GM23338 (cell line): ENCODE results near the gene RAD51D. TPM values are rescaled to one million over a fixed set of nuclear protein-coding genes. Genes with fewer than 3 reads are reported as not detected.

Experiments used
- ATAC-seq: fragments of 200-7000 bp; cut with Tn5 transposase; 3 replicates; pipeline ENCODE4 v1.9.1; 2020
- DNase-seq: peaks from one replicate; pipeline ENCODE4 v3.0.0-alpha.2; 2015; ENCODE audit warnings: low spot score
- H2AFZ ChIP-seq: fragments of 200-600 bp; sonication (generic); 2 replicates; pipeline ENCODE4 v1.8.0; 2016; ENCODE audit warnings: antibody characterized with exemption, mild to moderate bottlenecking, moderate library complexity
- H3F3A ChIP-seq: fragments of 200-600 bp; sonication (generic); replicated peaks from 2 replicates; pipeline ENCODE4 v1.8.0; 2017; ENCODE audit warnings: antibody characterized with exemption, mixed run types, low read depth
- H3K27ac ChIP-seq: fragments of 200-600 bp; sonication (generic); 2 replicates; pipeline ENCODE4 v1.6.1; 2016; ENCODE audit warnings: low read depth
- H3K27me3 ChIP-seq: fragments of 200-600 bp; sonication (generic); 2 replicates; pipeline ENCODE4 v1.8.0; 2016; ENCODE audit warnings: mild to moderate bottlenecking, mixed run types, moderate library complexity; ENCODE audit not compliant: insufficient read depth
- H3K36me3 ChIP-seq: fragments of 200-600 bp; sonication (generic); 2 replicates; pipeline ENCODE4 v1.8.0; 2016; ENCODE audit warnings: mild to moderate bottlenecking; ENCODE audit not compliant: insufficient read depth
- H3K4me1 ChIP-seq: fragments of 200-600 bp; sonication (generic); 2 replicates; pipeline ENCODE4 v1.8.0; 2016; ENCODE audit warnings: mild to moderate bottlenecking, moderate library complexity; ENCODE audit not compliant: insufficient read depth
- H3K4me2 ChIP-seq: fragments of 200-600 bp; sonication (generic); 2 replicates; pipeline ENCODE4 v1.7.1; 2017; ENCODE audit warnings: mixed run types
- H3K4me3 ChIP-seq: fragments of 200-600 bp; sonication (generic); 2 replicates; pipeline ENCODE4 v1.6.1; 2016; ENCODE audit warnings: mixed run types
- H3K79me2 ChIP-seq: fragments of 200-600 bp; sonication (generic); replicated peaks from 2 replicates; pipeline ENCODE4 v1.8.0; 2017; ENCODE audit warnings: mild to moderate bottlenecking; ENCODE audit not compliant: insufficient read depth
- H3K9me2 ChIP-seq: fragments of 200-600 bp; sonication (generic); 2 replicates; pipeline ENCODE4 v1.8.0; 2017; ENCODE audit not compliant: insufficient read depth
- H4K20me1 ChIP-seq: fragments of 200-600 bp; sonication (generic); replicated peaks from 2 replicates; pipeline ENCODE4 v1.8.0; 2017; ENCODE audit warnings: mild to moderate bottlenecking; ENCODE audit not compliant: insufficient read depth
- H3K27ac Mint-ChIP-seq: 2 replicates; pipeline ENCODE4 v1.8.0; 2020; ENCODE audit warnings: inconsistent platforms, mild to moderate bottlenecking, moderate library complexity, mixed read lengths
- H3K27me3 Mint-ChIP-seq: 3 replicates; pipeline ENCODE4 v1.8.0; 2022; ENCODE audit warnings: low read depth, mild to moderate bottlenecking, moderate library complexity, mixed read lengths, inconsistent platforms; ENCODE audit not compliant: insufficient read depth, poor library complexity
- H3K36me3 Mint-ChIP-seq: 3 replicates; pipeline ENCODE4 v1.8.0; 2021; ENCODE audit warnings: low read depth, mild to moderate bottlenecking, inconsistent platforms, moderate library complexity, mixed read lengths
- H3K4me1 Mint-ChIP-seq: 3 replicates; pipeline ENCODE4 v1.8.0; 2020; ENCODE audit warnings: mild to moderate bottlenecking, inconsistent platforms, mixed read lengths
- H3K4me3 Mint-ChIP-seq: 3 replicates; pipeline ENCODE4 v1.8.0; 2021; ENCODE audit warnings: moderate library complexity, mild to moderate bottlenecking, inconsistent platforms, mixed read lengths
- H3K9me3 Mint-ChIP-seq: 3 replicates; pipeline ENCODE4 v1.8.0; 2020; ENCODE audit warnings: moderate library complexity, mild to moderate bottlenecking, inconsistent platforms, mixed read lengths
- EZH2phosphoT487 ChIP-seq: fragments of 200-600 bp; sonication (generic); IDR thresholded peaks from one replicate; pipeline ENCODE4 v1.8.1; 2018; ENCODE audit warnings: antibody characterized with exemption; ENCODE audit not compliant: unreplicated experiment
- JUNB ChIP-seq: IDR thresholded peaks from one replicate; pipeline ENCODE4 v1.6.1; 2016; ENCODE audit warnings: antibody characterized with exemption; ENCODE audit not compliant: unreplicated experiment
- NANOG ChIP-seq: IDR thresholded peaks from 2 replicates; pipeline ENCODE4 v1.6.1; 2016; ENCODE audit warnings: antibody characterized with exemption, borderline replicate concordance
- POLR2AphosphoS5 ChIP-seq: IDR thresholded peaks from 2 replicates; pipeline ENCODE4 v1.6.1; 2016; ENCODE audit warnings: antibody characterized with exemption, low read depth
- ZNF331 ChIP-seq: fragments of 250-450 bp; sonication (Bioruptor Pico); IDR thresholded peaks from 2 replicates; pipeline ENCODE4 v1.5.0; 2020; ENCODE audit warnings: low read depth, mild to moderate bottlenecking, moderate library complexity
- polyA plus RNA-seq: library from polyadenylated mRNA; unstranded; fragments of >200 nt; fragmentation: Nextera tagmentation; extraction: Ambion mirVana; gene quantifications from 2 replicates; pipeline ENCODE4 v1.2.1, GENCODE V29; 2016
- total RNA-seq: library from RNA; depleted of rRNA; stranded (reverse); fragments of >200 nt; shearing (Covaris generic); gene quantifications from 2 replicates; pipeline ENCODE4 v1.2.3, GENCODE V29; 2014
- TF ChIP-seq, protein P1 (sequence below): IDR thresholded peaks from one replicate; pipeline ENCODE4 v1.6.1; 2018; ENCODE audit warnings: antibody characterized with exemption; ENCODE audit not compliant: unreplicated experiment
- TF ChIP-seq, protein P2 (sequence below), 2 experiments: fragments of 200-600 bp in 1 of 2; sonication (generic) in 1 of 2; conservative IDR thresholded peaks; 2 replicates each; pipeline versions ENCODE4 v1.5.1 to v1.6.1; 2016 to 2017; ENCODE audit warnings: antibody characterized with exemption in 2 of 2, low read depth in 2 of 2, mild to moderate bottlenecking in 2 of 2, moderate library complexity in 1 of 2
- TF ChIP-seq, protein P3 (sequence below): IDR thresholded peaks from 2 replicates; pipeline ENCODE4 v1.6.1; 2016; ENCODE audit warnings: antibody characterized with exemption

RAD51D gene
- total and polyA plus RNA-seq, 2 experiments from 2014 or later = 5.9 to 11.0 TPM

DNA sequence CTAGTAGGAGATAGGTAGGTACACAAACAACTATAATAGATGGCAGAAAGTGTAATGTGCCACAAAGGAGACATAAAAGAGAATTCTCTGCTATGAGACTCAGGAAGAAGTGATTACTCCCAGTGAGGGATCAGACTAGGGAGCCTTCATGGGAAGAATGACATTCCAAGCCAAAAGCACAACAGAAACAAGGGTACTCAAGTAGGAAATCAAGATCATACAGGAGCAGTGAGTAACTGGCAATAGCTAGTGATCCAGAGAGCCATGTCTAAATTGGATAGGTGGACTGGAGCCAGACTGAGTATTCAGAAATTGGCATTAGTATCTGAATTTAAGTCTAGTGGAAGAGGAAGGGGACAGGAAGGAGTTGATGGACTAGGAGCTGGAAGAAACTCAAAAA lies 66.9 kb downstream of the RAD51D start (continued):
- TF ChIP-seq, protein P1, sequence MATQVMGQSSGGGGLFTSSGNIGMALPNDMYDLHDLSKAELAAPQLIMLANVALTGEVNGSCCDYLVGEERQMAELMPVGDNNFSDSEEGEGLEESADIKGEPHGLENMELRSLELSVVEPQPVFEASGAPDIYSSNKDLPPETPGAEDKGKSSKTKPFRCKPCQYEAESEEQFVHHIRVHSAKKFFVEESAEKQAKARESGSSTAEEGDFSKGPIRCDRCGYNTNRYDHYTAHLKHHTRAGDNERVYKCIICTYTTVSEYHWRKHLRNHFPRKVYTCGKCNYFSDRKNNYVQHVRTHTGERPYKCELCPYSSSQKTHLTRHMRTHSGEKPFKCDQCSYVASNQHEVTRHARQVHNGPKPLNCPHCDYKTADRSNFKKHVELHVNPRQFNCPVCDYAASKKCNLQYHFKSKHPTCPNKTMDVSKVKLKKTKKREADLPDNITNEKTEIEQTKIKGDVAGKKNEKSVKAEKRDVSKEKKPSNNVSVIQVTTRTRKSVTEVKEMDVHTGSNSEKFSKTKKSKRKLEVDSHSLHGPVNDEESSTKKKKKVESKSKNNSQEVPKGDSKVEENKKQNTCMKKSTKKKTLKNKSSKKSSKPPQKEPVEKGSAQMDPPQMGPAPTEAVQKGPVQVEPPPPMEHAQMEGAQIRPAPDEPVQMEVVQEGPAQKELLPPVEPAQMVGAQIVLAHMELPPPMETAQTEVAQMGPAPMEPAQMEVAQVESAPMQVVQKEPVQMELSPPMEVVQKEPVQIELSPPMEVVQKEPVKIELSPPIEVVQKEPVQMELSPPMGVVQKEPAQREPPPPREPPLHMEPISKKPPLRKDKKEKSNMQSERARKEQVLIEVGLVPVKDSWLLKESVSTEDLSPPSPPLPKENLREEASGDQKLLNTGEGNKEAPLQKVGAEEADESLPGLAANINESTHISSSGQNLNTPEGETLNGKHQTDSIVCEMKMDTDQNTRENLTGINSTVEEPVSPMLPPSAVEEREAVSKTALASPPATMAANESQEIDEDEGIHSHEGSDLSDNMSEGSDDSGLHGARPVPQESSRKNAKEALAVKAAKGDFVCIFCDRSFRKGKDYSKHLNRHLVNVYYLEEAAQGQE = no peak
- TF ChIP-seq EZH2phosphoT487 (no peak), JUNB (no peak), ZNF331 (CRISPR knock-in tag) (no peak)
- TF ChIP-seq, protein P2, sequence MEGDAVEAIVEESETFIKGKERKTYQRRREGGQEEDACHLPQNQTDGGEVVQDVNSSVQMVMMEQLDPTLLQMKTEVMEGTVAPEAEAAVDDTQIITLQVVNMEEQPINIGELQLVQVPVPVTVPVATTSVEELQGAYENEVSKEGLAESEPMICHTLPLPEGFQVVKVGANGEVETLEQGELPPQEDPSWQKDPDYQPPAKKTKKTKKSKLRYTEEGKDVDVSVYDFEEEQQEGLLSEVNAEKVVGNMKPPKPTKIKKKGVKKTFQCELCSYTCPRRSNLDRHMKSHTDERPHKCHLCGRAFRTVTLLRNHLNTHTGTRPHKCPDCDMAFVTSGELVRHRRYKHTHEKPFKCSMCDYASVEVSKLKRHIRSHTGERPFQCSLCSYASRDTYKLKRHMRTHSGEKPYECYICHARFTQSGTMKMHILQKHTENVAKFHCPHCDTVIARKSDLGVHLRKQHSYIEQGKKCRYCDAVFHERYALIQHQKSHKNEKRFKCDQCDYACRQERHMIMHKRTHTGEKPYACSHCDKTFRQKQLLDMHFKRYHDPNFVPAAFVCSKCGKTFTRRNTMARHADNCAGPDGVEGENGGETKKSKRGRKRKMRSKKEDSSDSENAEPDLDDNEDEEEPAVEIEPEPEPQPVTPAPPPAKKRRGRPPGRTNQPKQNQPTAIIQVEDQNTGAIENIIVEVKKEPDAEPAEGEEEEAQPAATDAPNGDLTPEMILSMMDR (conservative IDR thresholded peaks at IDR 0.05; ENCODE audit: low read depth in 2 of 2) = no peak

DNA sequence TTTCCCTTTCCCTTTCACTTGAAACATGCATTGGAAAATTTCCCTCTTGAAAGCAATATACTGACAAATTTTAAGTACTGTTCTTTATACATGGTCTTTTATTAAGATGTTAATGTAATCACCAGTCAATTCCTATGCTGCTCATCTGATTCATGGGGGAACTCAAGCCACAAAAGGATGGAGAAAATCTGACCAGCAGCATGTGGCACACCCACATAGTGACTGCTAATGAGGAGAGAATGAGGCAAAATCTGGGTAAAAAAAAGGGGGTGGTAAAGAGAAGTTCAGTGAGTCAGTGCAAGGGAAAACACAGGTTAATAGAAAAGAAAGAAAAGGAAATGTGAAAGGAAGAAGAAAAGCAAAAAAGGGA lies 67.4 kb downstream of the RAD51D start:
- TF ChIP-seq, protein P1 = no peak
- TF ChIP-seq, protein P3, sequence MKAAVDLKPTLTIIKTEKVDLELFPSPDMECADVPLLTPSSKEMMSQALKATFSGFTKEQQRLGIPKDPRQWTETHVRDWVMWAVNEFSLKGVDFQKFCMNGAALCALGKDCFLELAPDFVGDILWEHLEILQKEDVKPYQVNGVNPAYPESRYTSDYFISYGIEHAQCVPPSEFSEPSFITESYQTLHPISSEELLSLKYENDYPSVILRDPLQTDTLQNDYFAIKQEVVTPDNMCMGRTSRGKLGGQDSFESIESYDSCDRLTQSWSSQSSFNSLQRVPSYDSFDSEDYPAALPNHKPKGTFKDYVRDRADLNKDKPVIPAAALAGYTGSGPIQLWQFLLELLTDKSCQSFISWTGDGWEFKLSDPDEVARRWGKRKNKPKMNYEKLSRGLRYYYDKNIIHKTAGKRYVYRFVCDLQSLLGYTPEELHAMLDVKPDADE = no peak
- TF ChIP-seq NANOG = no peak
- TF ChIP-seq EZH2phosphoT487 = no peak
- no peak for TF ChIP-seq POLR2AphosphoS5
- TF ChIP-seq, protein P2 (conservative IDR thresholded peaks at IDR 0.05; ENCODE audit: low read depth in 2 of 2) = no peak

More for the DNA sequence above, 67.4 kb downstream of the RAD51D start:
- peaks cover 24% of the 10 kb centered on the region for H3K4me1 Mint-ChIP-seq
- Histone ChIP-seq H3K4me1 (peaks cover 6% of the 10 kb centered on the region), H4K20me1 (no peaks in the 10 kb centered on the region; the same call in 1 of the 2 replicates), H3K4me2 (no peak overlapping the region), H3K4me3 (no peak overlapping the region), H3K27ac (no peak overlapping the region), H3K79me2 (no peaks in the 10 kb centered on the region), H2AFZ (no peak overlapping the region), H3K27me3 (no peaks in the 10 kb centered on the region), H3F3A (0 out of 2 replicates have a peak, but pooled peaks cover 3% of the 10 kb centered on the region), H3K36me3 (no peaks in the 10 kb centered on the region; the same call in 1 of the 2 replicates), H3K9me2 (no peaks in the 10 kb centered on the region)
- DNase-seq (no peak), ATAC-seq (no peak)
- H3K4me3 Mint-ChIP-seq = no peak overlapping the region
- H3K27me3 Mint-ChIP-seq = no peaks in the 10 kb centered on the region
- H3K27ac Mint-ChIP-seq = no peak overlapping the region
- H3K9me3 Mint-ChIP-seq = no peaks in the 10 kb centered on the region
- 0 out of 3 replicates have a peak, but pooled peaks cover 3% of the 10 kb centered on the region for H3K36me3 Mint-ChIP-seq
